GM12878 (cell line): ENCODE measurements around the gene NDUFAB1. TPM values are rescaled to one million over a fixed set of nuclear protein-coding genes. Genes with fewer than 3 reads are reported as not detected.
A peak's percentile ranks its signal among the peaks of the same experiment; 100 is the strongest.

Source experiments
- BMI1 ChIP-seq: fragments of 450-650 bp; IDR thresholded peaks from 2 replicates; pipeline ENCODE4 v1.6.1; 2016; ENCODE audit warnings: mild to moderate bottlenecking, moderate library complexity, borderline replicate concordance
- CHD4 ChIP-seq: fragments of 200-600 bp; sonication (generic); IDR thresholded peaks from 2 replicates; pipeline ENCODE4 v1.6.1; 2016; ENCODE audit warnings: mild to moderate bottlenecking
- DPF2 ChIP-seq: fragments of 450-650 bp; IDR thresholded peaks from 2 replicates; pipeline ENCODE4 v1.6.1; 2017; ENCODE audit warnings: mild to moderate bottlenecking
- HDAC2 ChIP-seq: fragments of 200-600 bp; sonication (generic); IDR thresholded peaks from 2 replicates; pipeline ENCODE4 v1.6.1; 2017
- HDGF ChIP-seq: fragments of 450-650 bp; IDR thresholded peaks from 2 replicates; pipeline ENCODE4 v1.6.1; 2016; ENCODE audit warnings: antibody characterized with exemption
- MYC ChIP-seq: IDR thresholded peaks from 2 replicates; pipeline ENCODE4 v1.6.1; 2011; ENCODE audit warnings: mild to moderate bottlenecking, low read length, moderate library complexity, inconsistent platforms; ENCODE audit not compliant: insufficient read depth, insufficient replicate concordance, insufficient read length, severe bottlenecking
- RBBP5 ChIP-seq: fragments of 200-600 bp; sonication (generic); conservative IDR thresholded peaks from 2 replicates; pipeline ENCODE4 v1.6.1; 2016
- RFX5 ChIP-seq: IDR thresholded peaks from 2 replicates; pipeline ENCODE4 v1.6.1; 2011; ENCODE audit warnings: low read depth, low read length, improper control_type of control experiment
- TAF1 ChIP-seq: IDR thresholded peaks from 2 replicates; pipeline ENCODE4 v1.6.1; 2011; ENCODE audit warnings: mild to moderate bottlenecking, low read depth, low read length, borderline replicate concordance
- TBL1XR1 ChIP-seq: IDR thresholded peaks from 2 replicates; pipeline ENCODE4 v1.6.1; 2012; ENCODE audit warnings: low read depth, low read length, improper control_type of control experiment
- ZBED1 ChIP-seq: IDR thresholded peaks from 2 replicates; pipeline ENCODE4 v1.6.1; 2016; ENCODE audit warnings: borderline replicate concordance
- polyA plus RNA-seq, 11 experiments: library from polyadenylated mRNA; depleted of rRNA in 4 of 11; unstranded in 6 of 11; stranded (reverse) in 5 of 11; fragments of >200 nt; fragmentation: Nextera tagmentation in 4 of 11; fragmentation: Illumina TruSeq in 1 of 11; extraction: Ambion mirVana in 4 of 11; extraction: Trizol in 1 of 11; gene quantifications; 1 replicate in 1 of 11; 2 replicates in 10 of 11; pipeline versions ENCODE4 v1.2.1 to v1.2.3, GENCODE V29; 2011 to 2016; ENCODE audit warnings: inconsistent platforms in 2 of 11, missing spikeins in 2 of 11, low read depth in 1 of 11
- total RNA-seq, 4 experiments: library from RNA; depleted of rRNA in 3 of 4; stranded (reverse); fragments of >200 nt in 3 of 4; fragmentation: Illumina TruSeq in 1 of 4; extraction: Trizol in 1 of 4; gene quantifications; 2 replicates each; pipeline versions ENCODE4 v1.2.1 to v1.2.3, GENCODE V29; 2013 to 2021
- TF ChIP-seq, protein P1 (sequence below): fragments of 450-650 bp; formaldehyde crosslinking; IDR thresholded peaks from 2 replicates; pipeline ENCODE4 v1.5.0; 2022; ENCODE audit warnings: mild to moderate bottlenecking, missing genetic modification characterization
- TF ChIP-seq, protein P2 (sequence below): fragments of 450-650 bp; IDR thresholded peaks from 2 replicates; pipeline ENCODE4 v1.6.1; 2017; ENCODE audit warnings: mild to moderate bottlenecking, moderate library complexity
- TF ChIP-seq, protein P3 (sequence below): IDR thresholded peaks from 2 replicates; pipeline ENCODE4 v1.6.1; 2012; ENCODE audit warnings: low read depth, low read length, improper control_type of control experiment
- TF ChIP-seq, protein P4 (sequence below): fragments of 450-650 bp; IDR thresholded peaks from 2 replicates; pipeline ENCODE4 v1.6.1; 2016; ENCODE audit warnings: mild to moderate bottlenecking

Gene NDUFAB1
- total and polyA plus RNA-seq, 10 of the 15 experiments (the other 5 are each of a cell fraction or from before 2014, with no cell fraction given) = 79.9 to 584 (median 231) TPM

DNA sequence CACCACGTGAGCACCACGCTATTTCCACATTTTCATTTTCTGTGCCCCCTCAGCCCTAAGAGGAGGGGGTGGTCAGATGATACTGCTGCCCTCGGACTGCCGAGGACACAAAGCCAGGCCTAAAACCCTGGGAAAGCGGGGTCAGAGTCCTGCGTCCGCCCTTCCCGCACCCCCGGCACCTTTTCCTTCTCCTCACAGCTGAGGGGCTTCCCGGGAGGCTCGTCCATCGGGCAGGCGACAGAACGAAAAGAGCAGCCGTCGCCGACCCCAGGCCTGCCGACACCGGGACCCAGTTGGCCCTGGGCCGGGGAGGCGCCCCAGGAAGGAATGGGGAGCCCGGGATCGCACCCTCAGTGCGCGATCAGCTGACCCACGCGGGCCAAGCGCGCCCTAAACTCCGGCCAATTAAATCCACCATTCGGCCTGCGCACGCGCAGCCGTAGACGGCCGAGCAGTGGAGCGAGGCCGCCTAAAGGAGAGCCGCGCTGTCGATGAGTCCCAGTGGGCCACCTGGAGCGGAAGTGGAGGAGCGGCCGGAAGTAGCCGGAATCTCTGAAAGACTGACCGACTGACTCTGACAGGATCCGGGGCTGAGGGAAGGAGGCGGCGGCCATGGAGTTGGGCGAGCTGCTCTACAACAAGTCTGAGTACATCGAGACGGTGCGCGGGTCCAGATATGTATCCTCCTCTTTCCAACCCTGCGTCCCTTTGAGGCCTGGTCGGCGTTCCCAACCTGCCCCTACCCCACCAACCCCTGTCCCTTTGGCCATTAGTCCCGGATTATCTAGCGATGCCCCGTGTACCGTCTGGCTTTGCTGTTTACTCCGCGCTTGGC, 45.0 kb upstream of the NDUFAB1 start, which contains the start of the genes DCTN5 and PALB2 (continued):
- TF ChIP-seq, protein P1, sequence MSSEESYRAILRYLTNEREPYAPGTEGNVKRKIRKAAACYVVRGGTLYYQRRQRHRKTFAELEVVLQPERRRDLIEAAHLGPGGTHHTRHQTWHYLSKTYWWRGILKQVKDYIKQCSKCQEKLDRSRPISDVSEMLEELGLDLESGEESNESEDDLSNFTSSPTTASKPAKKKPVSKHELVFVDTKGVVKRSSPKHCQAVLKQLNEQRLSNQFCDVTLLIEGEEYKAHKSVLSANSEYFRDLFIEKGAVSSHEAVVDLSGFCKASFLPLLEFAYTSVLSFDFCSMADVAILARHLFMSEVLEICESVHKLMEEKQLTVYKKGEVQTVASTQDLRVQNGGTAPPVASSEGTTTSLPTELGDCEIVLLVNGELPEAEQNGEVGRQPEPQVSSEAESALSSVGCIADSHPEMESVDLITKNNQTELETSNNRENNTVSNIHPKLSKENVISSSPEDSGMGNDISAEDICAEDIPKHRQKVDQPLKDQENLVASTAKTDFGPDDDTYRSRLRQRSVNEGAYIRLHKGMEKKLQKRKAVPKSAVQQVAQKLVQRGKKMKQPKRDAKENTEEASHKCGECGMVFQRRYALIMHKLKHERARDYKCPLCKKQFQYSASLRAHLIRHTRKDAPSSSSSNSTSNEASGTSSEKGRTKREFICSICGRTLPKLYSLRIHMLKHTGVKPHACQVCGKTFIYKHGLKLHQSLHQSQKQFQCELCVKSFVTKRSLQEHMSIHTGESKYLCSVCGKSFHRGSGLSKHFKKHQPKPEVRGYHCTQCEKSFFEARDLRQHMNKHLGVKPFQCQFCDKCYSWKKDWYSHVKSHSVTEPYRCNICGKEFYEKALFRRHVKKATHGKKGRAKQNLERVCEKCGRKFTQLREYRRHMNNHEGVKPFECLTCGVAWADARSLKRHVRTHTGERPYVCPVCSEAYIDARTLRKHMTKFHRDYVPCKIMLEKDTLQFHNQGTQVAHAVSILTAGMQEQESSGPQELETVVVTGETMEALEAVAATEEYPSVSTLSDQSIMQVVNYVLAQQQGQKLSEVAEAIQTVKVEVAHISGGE (CRISPR knock-in tag) = peak; percentile 61
- TF ChIP-seq, protein P2, sequence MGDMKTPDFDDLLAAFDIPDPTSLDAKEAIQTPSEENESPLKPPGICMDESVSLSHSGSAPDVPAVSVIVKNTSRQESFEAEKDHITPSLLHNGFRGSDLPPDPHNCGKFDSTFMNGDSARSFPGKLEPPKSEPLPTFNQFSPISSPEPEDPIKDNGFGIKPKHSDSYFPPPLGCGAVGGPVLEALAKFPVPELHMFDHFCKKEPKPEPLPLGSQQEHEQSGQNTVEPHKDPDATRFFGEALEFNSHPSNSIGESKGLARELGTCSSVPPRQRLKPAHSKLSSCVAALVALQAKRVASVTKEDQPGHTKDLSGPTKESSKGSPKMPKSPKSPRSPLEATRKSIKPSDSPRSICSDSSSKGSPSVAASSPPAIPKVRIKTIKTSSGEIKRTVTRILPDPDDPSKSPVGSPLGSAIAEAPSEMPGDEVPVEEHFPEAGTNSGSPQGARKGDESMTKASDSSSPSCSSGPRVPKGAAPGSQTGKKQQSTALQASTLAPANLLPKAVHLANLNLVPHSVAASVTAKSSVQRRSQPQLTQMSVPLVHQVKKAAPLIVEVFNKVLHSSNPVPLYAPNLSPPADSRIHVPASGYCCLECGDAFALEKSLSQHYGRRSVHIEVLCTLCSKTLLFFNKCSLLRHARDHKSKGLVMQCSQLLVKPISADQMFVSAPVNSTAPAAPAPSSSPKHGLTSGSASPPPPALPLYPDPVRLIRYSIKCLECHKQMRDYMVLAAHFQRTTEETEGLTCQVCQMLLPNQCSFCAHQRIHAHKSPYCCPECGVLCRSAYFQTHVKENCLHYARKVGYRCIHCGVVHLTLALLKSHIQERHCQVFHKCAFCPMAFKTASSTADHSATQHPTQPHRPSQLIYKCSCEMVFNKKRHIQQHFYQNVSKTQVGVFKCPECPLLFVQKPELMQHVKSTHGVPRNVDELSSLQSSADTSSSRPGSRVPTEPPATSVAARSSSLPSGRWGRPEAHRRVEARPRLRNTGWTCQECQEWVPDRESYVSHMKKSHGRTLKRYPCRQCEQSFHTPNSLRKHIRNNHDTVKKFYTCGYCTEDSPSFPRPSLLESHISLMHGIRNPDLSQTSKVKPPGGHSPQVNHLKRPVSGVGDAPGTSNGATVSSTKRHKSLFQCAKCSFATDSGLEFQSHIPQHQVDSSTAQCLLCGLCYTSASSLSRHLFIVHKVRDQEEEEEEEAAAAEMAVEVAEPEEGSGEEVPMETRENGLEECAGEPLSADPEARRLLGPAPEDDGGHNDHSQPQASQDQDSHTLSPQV = no peak
- TF ChIP-seq HDGF (no peak), DPF2 (0 out of 2 replicates have a peak, but pooled peaks have one; percentile 15), TAF1 (peak; percentile 85), CHD4 (no peak), RFX5 (peak; percentile 68; the same call in 1 of the 2 replicates), BMI1 (no peak), RBBP5 (no peak), MYC (no peak), HDAC2 (0 out of 2 replicates have a peak, but pooled peaks have one; percentile 34), ZBED1 (no peak), TBL1XR1 (peak; percentile 56; the same call in 1 of the 2 replicates)
- TF ChIP-seq, protein P3, sequence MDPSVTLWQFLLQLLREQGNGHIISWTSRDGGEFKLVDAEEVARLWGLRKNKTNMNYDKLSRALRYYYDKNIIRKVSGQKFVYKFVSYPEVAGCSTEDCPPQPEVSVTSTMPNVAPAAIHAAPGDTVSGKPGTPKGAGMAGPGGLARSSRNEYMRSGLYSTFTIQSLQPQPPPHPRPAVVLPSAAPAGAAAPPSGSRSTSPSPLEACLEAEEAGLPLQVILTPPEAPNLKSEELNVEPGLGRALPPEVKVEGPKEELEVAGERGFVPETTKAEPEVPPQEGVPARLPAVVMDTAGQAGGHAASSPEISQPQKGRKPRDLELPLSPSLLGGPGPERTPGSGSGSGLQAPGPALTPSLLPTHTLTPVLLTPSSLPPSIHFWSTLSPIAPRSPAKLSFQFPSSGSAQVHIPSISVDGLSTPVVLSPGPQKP = peak; percentile 96
- TF ChIP-seq, protein P4, sequence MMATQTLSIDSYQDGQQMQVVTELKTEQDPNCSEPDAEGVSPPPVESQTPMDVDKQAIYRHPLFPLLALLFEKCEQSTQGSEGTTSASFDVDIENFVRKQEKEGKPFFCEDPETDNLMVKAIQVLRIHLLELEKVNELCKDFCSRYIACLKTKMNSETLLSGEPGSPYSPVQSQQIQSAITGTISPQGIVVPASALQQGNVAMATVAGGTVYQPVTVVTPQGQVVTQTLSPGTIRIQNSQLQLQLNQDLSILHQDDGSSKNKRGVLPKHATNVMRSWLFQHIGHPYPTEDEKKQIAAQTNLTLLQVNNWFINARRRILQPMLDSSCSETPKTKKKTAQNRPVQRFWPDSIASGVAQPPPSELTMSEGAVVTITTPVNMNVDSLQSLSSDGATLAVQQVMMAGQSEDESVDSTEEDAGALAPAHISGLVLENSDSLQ = peak; percentile 63; the same call in 1 of the 2 replicates
